Motor neuron (in vitro differentiated cells): ENCODE data around the gene CHAD. TPM values are rescaled to one million over a fixed set of nuclear protein-coding genes. Genes with fewer than 3 reads are reported as not detected.

Experiments
- ATAC-seq, 8 experiments: fragments of 200-7000 bp; cut with Tn5 transposase; replicated peaks in 6 of 8; 2 replicates each; pipeline ENCODE4 v1.8.0; 2021; ENCODE audit warnings: mild to moderate bottlenecking in 8 of 8, moderate library complexity in 8 of 8
- H3K27ac ChIP-seq, 2 donors: fragments of 250-450 bp; sonication (Bioruptor Pico); 2 replicates each; pipeline ENCODE4 v1.9.0; 2021; ENCODE audit warnings: antibody characterized with exemption in 2 of 2, mild to moderate bottlenecking in 2 of 2, moderate library complexity in 1 of 2
- H3K4me1 ChIP-seq, 2 donors: fragments of 250-450 bp; sonication (Bioruptor Pico); replicated peaks in 1 of 2; 2 replicates each; pipeline ENCODE4 v1.6.1; 2021; ENCODE audit warnings: antibody characterized with exemption in 2 of 2, mild to moderate bottlenecking in 2 of 2, moderate library complexity in 1 of 2
- H3K4me3 ChIP-seq, 5 donors: fragments of 250-450 bp; sonication (Bioruptor Pico); 2 replicates each; pipeline ENCODE4 v1.9.0; 2021; ENCODE audit warnings: antibody characterized with exemption in 5 of 5, mild to moderate bottlenecking in 5 of 5, moderate library complexity in 4 of 5
- WGBS, 10 experiments: fragments of 450-650 bp; shearing (Covaris generic); methylation state at CpG; one replicate each; pipeline ENCODE4 v1.0.0; 2022; 5-methylcytosine and 5-hydroxymethylcytosine counted together
- in situ Hi-C, 9 experiments: fragments of 400-800 bp; cut with MboI; loops; one replicate each; pipeline ENCODE4 v1.15.0; 2021; ENCODE audit warnings: low sequenced_read_pairs in 9 of 9, low pct_unique_long_range_greater_than_20kb in 2 of 9; ENCODE audit not compliant: unreplicated experiment in 9 of 9
- total RNA-seq, 8 experiments: library from RNA; unstranded; fragments of 300-600 nt; gene quantifications; 2 replicates each; pipeline versions ENCODE4 v1.2.3 to v1.2.4, GENCODE V29; 2022

CHAD gene
- 1 to 10 TPM in 3 of 8 experiments, under 1 TPM in 5; 0.11 to 3.0 (median 0.66) TPM for total RNA-seq

DNA sequence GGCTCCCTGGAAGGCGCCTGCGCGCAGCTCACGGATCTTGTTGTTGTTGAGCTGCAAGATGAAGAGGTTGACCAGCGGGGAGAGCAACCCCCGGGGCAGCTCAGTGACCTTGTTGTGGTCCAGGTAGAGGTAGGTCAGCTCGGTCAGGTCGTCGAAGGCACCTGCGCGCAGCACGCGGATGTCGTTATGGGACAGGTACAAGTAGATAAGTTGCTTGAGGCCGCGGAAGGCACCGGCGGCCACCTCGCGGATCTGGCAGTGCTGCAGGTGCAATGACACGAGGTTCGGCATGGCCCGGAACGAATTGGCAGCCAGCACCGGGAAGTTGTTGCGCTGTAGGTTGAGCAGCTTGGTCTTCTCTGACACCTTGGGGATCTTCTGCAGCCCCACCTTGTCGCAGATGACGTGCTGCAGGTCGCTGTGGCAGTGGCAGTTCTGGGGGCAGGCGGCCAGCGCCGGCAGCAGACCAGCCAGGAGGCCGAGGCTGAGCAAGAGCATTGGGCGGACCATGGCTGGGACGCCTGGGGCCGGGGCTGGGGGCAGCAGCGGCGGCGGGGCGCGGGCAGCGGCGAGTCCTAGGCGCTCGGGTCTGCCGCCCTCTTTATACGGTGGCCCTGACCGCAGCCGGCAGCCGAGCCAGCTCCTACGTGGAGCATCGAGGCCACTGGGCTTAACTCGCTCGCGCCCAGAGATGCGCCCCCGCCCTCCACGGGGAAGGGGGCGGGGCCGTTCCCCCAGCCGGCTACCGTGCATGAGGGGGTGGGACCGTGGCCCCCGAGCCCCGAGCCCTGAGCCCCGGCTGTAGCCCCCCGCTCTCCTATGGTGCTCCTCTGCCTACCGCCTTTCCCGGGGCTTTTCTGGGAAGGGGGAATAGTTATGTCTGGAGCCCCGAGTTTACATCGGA is at the start of gene CHAD:
Gene CHAD (minus strand): TSS at position 577 of the 904 bp plus-strand sequence. CDS start 67 bp downstream, at position 510.
- H3K4me1 ChIP-seq, result peaks cover 0 to 2% of the 10 kb centered on the region in 2 donors
- peak within 1 kb of the TSS in 3 of 5 donors; percentile 11 to 18 (median 13) for H3K4me3 ChIP-seq
- in situ Hi-C loops, result no loop called here
- no peak within 1 kb of the TSS for H3K27ac ChIP-seq
- 20 to 98% (median 49%) methylated on average over 2 to 9 of the region's 71 CpGs; no CpG with 5 or more reads in 4 of the 10 experiments for WGBS, 10 experiments
- peak; percentile 35 to 75 (median 54) for ATAC-seq

DNA sequence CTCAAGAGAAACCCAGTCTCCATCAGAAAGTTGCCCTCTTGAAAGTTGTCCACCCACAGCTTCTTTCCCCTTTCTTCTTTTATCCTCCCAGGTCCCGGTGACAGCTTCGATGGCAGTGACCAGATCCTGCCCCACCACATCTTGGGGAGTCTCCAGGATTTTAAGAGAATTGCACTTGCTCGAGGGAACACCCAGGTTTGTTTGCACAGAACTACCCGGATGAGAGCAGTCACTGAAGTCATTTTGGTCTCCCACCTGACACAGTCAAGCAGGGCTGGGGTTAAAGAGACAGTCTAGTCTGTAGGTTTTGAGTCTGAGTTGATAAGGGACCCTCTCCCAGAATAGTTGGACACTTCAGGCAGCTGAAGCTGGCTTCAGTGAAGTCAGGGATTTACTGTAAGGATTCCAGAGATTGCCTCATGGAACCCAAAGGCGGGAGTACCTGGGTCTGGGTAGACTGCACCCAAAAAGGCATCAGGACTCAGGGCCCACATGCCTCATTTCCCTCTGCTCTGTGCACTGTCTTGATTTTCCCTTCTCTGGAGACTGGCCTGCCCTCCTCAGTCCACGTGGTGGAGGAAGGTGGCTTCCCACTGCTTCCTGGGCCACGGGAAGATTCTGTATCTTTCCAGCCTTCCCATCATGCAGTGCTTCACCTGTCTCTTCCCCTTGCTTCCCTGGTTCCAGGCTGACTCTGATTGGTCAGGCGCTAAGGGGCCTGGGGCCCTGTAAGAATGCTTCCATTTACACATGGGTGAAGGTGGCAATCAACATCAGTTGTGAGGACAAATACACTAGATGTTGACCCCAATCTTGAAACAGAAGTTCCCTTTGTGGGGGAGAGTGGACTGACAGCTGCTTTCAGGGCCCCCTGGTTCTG is 49.1 kb upstream of the CHAD start:
- no peak overlapping the region for H3K4me3 ChIP-seq
- no peak for ATAC-seq
- in situ Hi-C loops, result no loop called here
- no peaks in the 10 kb centered on the region for H3K4me1 ChIP-seq
- H3K27ac ChIP-seq, result no peak overlapping the region
- 57 to 100% (median 72%) methylated on average over 1 to 6 of the region's 8 CpGs; no CpG with 5 or more reads in 1 of the 10 experiments for WGBS, 10 experiments

GRCh38 chr17:50517011-50517410 is 48.3 kb upstream of the CHAD start:
- WGBS, 10 experiments, result 6 to 100% (median 76%) methylated on average over 1 to 3 of the region's 4 CpGs; no CpG with 5 or more reads in 3 of the 10 experiments
- ATAC-seq, result peak in 2 of 8 experiments; percentile 20 to 56
- in situ Hi-C loops, result no loop called here
- H3K4me3 ChIP-seq, result no peak overlapping the region
- no peaks in the 10 kb centered on the region for H3K4me1 ChIP-seq
- H3K27ac ChIP-seq, result no peak overlapping the region

DNA sequence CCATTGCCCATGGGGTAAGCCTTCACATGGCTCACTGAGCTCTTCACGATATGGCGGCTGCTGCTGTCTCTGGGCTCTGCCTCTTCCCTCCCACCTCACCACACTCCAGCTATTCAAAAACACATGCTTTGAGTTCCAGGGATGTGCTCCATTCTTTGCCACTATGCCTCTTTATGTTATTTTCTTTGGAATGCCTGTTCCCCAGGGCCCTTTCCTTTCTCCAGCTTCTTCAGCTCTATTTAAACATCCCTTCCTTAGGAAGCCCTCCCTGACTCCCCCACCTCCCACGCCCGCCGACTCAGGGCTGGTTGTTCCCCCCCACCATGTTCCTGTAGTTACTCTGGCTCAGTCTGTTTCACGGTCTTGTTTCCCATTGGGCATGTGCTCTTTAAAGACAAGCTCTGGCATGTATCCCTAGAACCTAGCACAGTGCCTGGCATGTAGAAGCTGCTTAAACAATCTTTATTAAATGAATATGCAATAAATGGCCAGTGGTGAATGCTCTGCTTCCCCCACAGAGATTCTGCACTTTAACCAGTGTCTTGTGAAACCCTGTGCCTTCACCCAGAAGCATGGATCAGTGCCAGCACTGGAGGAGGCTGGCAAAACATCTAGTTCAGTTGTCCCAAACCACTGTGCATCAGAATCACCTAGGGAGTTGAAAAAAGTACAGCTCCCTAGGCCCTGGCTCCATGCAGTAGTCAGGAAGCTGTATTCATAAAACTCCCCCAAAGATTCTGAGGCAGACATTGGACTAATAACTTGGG is 46.4 kb upstream of the CHAD start:
- WGBS, 10 experiments, result 40 to 80% (median 60%) methylated on average over 1 to 2 of the region's 6 CpGs; no CpG with 5 or more reads in 5 of the 10 experiments

GRCh38 chr17:50514388-50514787 is 45.7 kb upstream of the CHAD start:
- no peak overlapping the region for H3K4me3 ChIP-seq
- WGBS, 10 experiments, result 0 to 58% (median 46%) methylated on average over 1 to 3 of the region's 3 CpGs; no CpG with 5 or more reads in 6 of the 10 experiments
- in situ Hi-C loops, result no loop called here
- peaks cover 0 to 10% of the 10 kb centered on the region in 2 donors for H3K4me1 ChIP-seq
- no peak overlapping the region for H3K27ac ChIP-seq
- no peak for ATAC-seq

More for the DNA sequence above, 46.4 kb upstream of the CHAD start:
- no peak overlapping the region for H3K27ac ChIP-seq
- H3K4me1 ChIP-seq, result peaks cover 0 to 10% of the 10 kb centered on the region in 2 donors
- ATAC-seq, result peak in 1 of 8 experiments; percentile 20
- in situ Hi-C loops, result no loop called here
- H3K4me3 ChIP-seq, result no peak overlapping the region

DNA sequence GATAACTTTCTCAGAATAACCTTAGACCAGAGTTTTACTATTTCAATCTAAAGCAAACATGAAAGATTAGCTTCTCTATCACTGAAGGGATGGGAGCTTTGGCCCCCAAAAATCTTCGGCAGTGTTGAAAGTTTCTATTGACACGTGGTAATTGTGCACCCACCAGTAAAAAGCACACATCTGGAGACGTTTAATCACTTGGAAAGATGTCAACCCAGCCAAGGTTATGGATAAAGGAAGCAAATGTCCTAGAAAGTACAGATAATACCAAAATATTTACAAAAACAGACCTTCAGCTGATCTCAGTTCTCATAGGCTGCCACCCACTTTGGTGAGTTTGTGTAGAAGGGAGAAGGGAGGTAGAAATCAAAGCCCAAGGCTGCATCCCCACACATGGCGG is 44.8 kb upstream of the CHAD start:
- no peak for ATAC-seq
- no peak overlapping the region for H3K27ac ChIP-seq
- no peak overlapping the region for H3K4me3 ChIP-seq
- peaks cover 0 to 11% of the 10 kb centered on the region in 2 donors for H3K4me1 ChIP-seq
- in situ Hi-C loops, result no loop called here
- WGBS, 10 experiments, result 33 to 84% (median 70%) methylated on average over 1 to 4 of the region's 4 CpGs; no CpG with 5 or more reads in 3 of the 10 experiments

DNA sequence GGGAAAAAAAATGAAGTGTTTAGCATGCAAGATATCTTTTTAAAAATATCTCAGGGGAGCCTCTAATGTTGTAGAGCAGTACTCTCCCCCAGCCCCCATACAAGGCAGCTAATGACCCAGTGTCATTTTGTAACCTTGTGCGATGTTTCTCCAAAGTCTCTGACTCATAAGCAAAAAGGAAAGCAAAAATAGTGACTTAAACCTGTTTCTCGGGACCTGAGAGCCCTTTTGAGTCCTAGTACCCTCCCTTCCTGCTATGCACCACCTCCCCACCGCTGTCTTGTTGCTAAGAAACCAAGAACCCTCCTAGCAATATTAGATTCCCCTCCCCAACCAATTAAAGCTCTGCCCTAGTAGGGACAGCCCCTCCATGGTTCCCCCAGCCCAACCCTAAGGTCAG is 42.4 kb upstream of the CHAD start:
- Histone ChIP-seq H3K27ac (no peak overlapping the region), H3K4me1 (peaks cover 0 to 20% of the 10 kb centered on the region in 2 donors), H3K4me3 (no peak overlapping the region)
- in situ Hi-C loops, result no loop called here
- WGBS, 10 experiments, result 0 to 70% (median 39%) methylated on average over 1 to 3 of the region's 3 CpGs; no CpG with 5 or more reads in 4 of the 10 experiments
- ATAC-seq, result peak in 1 of 8 experiments; percentile 13

- ATAC-seq, result peak in 1 of 8 experiments; percentile 0
- WGBS, 10 experiments, result 10 to 100% (median 69%) methylated on average over 2 to 12 of the region's 32 CpGs; no CpG with 5 or more reads in 1 of the 10 experiments
- peak overlapping the region in 1 of 2 donors; percentile 56 for H3K27ac ChIP-seq
- in situ Hi-C loops, result no loop called here
- H3K4me3 ChIP-seq, result peak overlapping the region; percentile 22 to 36 (median 31)
- H3K4me1 ChIP-seq, result peaks cover 2 to 25% of the 10 kb centered on the region in 2 donors
Observed at GRCh38 chr17:50508573-50509460, 40.1 kb upstream of the CHAD start.

GRCh38 chr17:50507871-50508572 is 39.3 kb upstream of the CHAD start, which contains the start of gene MYCBPAP:
Gene MYCBPAP, plus strand, starts transcription at chr17:50508439. Its CDS starts 236 bp downstream, at chr17:50508675.
- peak; percentile 58 to 89 (median 72) for ATAC-seq
- Histone ChIP-seq H3K27ac (peak within 1 kb of the TSS in 1 of 2 donors; percentile 57), H3K4me1 (peaks cover 6 to 25% of the 10 kb centered on the region in 2 donors), H3K4me3 (peak within 1 kb of the TSS; percentile 22 to 36 (median 31))
- in situ Hi-C loops, result no loop called here
- 0 to 91% methylated on average over 4 to 7 of the region's 66 CpGs; no CpG with 5 or more reads in 8 of the 10 experiments for WGBS, 10 experiments

- no peak overlapping the region for H3K4me3 ChIP-seq
- no peak for ATAC-seq
- WGBS, 10 experiments, result 0 to 100% (median 72%) methylated on average over 1 to 5 of the region's 7 CpGs; no CpG with 5 or more reads in 3 of the 10 experiments
- in situ Hi-C loops, result no loop called here
- no peak overlapping the region for H3K27ac ChIP-seq
- peaks cover 11 to 23% of the 10 kb centered on the region in 2 donors for H3K4me1 ChIP-seq
Observed at GRCh38 chr17:50506298-50506697, 37.6 kb upstream of the CHAD start.
